Stimulated activated CD8-positive, alpha-beta memory T cell treated with anti-CD3 and anti-CD28 coated beads, Interleukin-4, amount 100 ng/mL, for 48 hours (primary cell): ENCODE results near the gene IRGQ.
A peak's percentile ranks its signal among the peaks of the same experiment; 100 is the strongest.
"Not testable (repeated sequence)": the region's sequence is repeated elsewhere in the genome, so short reads cannot be mapped to it uniquely, and the experiment has no call there.

ENCODE experiments used
- DNase-seq: peaks from one replicate; pipeline ENCODE4 v3.0.0-alpha.2; 2020

IRGQ gene

DNA sequence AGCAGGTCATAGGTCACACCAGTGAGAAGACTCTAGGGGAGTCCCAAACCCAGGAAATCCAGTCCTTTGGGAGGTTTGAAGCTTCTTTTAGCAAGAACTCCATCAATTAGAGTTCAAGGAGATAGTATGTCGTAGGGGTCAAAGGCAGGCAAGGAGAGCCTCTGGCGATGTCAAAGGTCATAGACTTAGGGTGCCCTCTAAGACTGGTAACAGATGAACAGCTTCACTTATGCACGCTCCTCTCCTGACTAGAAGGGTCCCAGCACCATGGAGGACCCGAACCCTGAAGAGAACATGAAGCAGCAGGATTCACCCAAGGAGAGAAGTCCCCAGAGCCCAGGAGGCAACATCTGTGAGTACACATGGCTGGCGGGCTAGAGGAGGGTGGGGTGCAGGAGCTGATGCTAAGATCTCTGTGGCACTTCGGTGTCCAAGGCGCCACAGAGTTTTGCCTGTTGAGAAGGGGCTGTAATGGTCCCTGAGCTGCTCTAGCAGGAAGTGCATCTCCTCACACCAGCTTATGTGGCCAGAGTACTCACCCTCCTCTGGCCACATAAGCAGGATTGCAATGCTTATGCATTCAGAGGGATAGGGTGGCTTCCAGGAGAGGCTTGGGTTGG, 1.0 kb upstream of the IRGQ start:
- no peak for DNase-seq

DNA sequence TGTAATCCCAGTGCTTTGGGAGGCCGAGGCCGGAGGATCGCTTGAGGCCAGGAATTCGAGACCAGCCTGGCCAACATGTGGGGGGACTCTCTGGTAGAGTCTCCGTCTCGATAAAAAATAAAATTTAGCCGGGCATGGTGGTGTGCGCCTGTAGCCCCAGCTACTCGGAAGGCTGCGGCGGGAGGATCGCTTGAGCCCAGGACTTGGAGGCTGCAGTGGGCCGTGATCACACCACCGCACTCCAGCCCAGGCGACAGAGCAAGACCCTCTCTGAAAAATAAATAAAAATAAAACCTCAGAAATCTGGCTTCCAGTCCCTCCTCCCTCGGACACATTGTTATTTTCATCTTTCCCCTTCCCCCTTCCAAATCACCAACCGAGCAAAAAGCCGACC, 332 bp downstream of the IRGQ start:
- DNase-seq: no peak

- DNase-seq: peak; percentile 78
These were observed 977 bp downstream of the IRGQ start for GRCh38 chr19:43594710-43595604.

DNA sequence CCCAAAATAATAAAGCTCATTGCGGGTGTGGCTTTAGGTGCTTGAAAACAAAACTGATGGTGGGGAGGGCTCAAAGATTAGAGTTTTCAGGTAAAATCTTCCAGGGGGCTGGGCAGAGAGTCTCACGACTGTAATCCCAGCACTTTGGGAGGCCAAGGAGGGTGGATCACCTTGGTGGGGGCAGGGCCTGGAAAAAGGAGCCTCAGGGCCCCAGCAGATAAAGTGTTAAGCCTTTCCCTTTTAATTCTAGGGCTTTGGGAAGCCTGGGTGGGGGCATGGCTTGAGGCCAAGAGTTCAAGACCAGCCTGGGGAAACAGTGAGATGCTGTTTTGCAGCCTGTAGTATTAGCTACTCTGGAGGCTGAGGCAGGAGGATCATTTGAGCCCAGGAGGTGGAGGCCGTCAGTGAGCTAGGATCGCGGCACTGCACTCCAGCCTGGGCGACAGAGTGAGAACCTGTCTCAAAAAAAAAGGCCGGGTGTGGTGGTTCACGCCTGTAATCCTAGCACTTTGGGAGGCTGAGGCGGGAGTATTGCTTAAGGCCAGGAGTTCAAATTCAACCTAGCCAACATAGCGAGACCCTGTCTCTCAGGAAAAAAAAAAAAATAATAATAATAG, 1.7 kb downstream of the IRGQ start:
- no peak for DNase-seq

DNA sequence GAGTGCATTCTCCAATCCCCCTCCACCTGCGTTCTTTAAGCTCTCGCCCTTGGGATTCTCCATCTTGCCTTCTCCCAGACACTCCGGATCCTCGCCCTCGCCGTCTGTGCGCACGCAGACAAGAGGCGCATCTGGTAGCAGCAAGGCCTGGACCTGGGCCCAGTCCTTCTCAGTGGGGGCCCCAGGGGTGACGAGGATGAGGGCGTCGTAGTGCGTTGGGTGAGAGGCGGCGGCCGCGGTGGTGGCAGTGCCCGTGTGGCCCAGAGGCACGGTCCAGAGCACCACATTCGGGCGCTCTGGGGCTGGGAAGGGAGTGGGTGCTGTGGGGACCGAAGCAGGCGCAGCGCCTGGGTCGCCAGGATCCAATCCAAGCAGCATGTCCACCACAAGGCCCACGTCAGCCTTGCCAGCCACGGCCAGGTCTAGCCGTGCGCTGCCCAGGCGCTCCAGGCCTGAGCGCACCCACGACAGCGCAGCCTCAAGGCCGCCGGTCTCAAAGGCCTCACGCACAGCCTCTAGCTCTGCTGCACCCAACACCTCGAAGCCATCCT, 3.1 kb downstream of the IRGQ start:
- DNase-seq: no peak

DNA sequence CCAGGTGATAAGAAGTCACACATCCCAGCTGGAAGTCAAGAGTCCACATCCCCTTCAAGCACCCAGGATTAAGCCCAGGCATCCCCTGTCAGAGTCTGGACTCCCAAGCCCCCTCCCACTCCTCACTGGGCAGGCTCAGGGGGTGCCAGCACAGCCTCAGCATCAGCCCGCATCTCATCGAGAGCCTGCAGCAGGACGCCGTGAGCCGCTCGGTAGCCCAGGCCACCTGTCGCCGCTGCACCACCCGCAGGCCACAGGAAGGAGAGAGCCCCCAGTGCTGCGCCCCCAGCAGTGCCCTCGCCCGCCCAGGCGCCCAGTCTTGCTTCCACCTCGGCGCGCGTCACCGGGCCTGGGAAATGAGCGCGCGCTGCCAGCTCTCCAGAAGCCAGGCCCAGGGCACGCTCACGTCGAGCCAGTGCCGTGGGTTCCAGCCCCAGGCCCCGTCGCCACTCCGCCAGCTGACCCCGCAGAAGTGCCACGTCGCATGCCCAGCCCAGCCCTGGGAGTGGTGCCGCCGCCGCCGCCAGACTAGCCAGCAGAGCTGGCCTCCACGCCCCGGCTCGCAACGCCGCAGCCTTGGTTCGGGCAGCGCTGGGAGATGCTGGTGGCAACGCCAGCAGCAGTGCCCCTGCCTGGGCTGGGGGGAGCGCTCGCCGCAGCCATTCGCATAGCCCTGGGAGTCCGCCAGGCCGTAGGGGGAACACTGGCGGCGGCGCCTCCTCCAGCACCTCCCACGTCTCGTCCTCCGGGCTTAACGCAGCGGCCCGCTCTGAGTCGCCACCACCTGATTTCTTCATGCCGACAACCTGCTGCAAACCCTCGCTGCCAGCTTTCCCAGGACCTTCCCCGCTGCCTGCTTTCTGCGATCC, 3.8 kb downstream of the IRGQ start:
- DNase-seq: no peak

DNA sequence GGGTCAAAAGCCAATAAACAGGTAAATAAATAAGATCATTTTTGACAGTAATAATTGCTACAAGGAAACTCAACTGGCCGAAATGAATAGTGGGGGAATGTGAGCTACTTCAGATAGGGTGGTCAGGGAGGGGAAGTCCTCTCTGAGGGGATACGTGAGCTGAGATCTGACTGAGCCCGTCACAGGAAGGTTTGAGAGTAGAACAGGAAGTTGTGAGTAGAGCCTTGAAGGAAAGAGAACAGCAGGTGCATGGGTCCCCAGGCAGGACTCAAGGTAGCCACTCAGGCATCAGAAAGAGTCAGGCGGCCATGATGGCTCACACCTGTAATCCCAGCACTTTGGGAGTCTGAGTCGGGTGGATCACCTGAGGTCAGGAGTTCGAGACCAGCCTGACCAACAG, 6.3 kb downstream of the IRGQ start:
- DNase-seq: no peak

DNA sequence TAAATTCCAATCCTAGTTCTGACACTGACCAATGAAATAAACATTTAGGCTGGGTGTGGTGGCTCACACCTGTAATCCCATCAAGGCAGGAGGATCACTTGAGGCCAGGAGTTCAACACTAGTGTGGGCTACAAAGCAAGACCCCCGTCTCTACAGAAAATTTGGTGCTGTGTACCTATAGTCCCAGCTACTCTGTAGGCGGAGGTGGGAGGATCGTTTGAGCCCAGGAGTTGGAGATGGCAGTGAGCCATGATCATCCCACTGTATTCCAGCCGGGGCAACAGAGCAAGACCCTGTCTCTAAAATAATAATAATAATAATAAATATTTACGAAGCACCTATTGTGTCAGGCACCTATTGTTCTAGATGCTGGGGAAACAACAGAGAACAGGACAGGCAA, 6.7 kb downstream of the IRGQ start:
- DNase-seq: no peak

DNA sequence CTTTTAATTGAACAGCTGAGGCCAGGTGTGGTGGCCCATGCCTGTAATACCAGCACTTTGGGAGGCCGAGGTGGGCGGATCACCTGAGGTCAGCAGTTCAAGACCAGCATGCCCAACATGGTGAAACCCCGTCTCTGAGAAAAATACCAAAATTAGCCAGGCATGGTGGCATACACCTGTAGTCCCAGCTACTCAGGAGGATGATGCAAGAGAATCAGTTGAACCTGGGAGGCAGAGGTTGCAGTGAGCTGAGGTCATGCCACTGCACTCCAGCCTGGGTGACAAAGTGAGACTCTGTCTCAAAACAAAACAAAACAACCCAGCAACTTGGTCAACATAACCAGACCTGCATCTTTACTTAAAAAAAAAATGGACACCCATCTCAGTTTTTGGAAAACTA, 8.9 kb downstream of the IRGQ start:
- DNase-seq: not testable (repeated sequence)

DNA sequence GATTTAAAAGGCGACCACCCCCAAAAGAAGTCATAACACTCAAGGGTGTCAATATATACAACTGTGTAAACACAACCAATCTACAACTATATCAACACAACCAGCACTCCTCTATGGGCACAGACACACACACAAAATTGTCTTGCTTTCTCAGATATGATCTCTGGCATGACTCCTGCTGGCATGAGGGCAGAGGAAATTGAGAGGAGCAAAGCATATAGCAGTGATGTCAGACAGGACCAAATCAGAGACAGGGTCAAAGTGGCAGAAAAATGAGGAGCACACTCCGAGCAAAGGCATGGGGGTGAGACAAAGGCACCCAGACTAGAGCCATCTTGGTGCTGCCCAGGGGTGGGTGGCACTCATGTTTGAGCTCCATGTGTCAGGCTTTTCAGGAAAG, 9.6 kb downstream of the IRGQ start:
- no peak for DNase-seq

- DNase-seq: no peak
These were observed 11.4 kb downstream of the IRGQ start for GRCh38 chr19:43584484-43584883.

- no peak for DNase-seq
These were observed 13.4 kb downstream of the IRGQ start for GRCh38 chr19:43582495-43582894.

DNA sequence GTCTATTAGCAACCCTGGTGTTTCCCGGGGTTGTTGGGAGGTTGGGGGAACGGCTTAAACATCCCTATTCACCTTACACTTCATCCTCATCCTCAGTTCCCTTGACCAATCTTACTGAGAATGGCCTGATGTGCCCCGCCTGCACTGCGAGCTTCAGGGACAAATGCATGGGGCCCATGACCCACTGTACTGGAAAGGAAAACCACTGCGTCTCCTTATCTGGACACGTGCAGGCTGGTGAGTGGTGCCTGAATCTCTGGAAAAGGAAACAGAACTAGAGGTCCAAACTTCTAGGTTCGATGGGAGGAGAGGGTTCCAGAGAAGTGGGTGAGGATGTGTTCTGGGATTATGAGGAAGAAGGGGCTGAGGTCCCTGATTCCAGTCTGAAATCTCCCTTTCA, 14.5 kb downstream of the IRGQ start:
- no peak for DNase-seq

GRCh38 chr19:43578787-43579186, 17.1 kb downstream of the IRGQ start:
- DNase-seq: no peak

- no peak for DNase-seq
These were observed 19.7 kb downstream of the IRGQ start for GRCh38 chr19:43575955-43576878.

DNA sequence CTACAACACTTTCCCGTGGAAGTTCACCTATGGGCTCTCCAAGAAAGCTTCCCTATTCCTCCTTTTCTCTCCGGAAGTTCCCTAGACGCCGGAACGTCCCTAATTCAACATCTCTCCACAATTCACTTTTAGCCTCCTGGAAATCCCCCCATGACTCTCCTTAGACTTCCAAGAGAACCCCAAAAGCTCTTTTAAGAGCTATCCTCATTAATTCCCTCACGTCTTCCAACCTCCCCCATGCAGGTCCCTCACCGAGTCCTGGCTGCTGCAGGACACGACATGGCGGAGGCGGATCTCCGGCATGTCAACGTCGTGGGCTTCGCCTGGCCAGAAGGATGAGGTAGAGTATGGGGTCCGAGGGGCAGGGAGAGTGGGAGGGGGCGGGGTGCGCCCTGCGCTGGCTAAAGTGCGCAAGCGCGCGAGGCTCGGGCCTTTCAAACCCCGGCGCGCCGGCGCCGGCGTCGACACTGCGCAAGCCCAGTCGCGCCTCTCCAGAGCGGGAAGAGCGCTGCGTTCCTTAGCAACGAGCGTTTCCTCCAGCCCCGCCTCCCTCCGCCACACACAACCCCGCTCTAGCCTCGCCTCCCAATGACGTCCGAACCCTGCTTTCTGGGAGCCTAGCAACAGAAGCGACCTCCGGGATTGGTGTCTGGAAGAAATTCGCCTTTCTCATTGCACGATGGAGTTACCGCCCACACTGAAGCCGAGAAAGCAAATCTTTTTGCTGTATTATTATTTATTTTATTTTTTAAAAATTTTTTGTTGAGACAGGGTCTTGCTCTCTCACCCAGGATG, 20.6 kb downstream of the IRGQ start, which contains the start of the genes PINLYP and XRCC1:
Gene PINLYP (plus strand): TSS at position 646 of the 795 bp plus-strand sequence. CDS start 1,391 bp downstream, outside the sequence.
Gene XRCC1 (minus strand): TSS at position 372 of the 795 bp plus-strand sequence. CDS start 69 bp downstream, at position 303.
- peak; percentile 97 for DNase-seq

GRCh38 chr19:43574424-43575155, 21.3 kb downstream of the IRGQ start:
- DNase-seq: peak; percentile 37

- no peak for DNase-seq
These were observed 23.8 kb downstream of the IRGQ start for GRCh38 chr19:43572171-43572588.

DNA sequence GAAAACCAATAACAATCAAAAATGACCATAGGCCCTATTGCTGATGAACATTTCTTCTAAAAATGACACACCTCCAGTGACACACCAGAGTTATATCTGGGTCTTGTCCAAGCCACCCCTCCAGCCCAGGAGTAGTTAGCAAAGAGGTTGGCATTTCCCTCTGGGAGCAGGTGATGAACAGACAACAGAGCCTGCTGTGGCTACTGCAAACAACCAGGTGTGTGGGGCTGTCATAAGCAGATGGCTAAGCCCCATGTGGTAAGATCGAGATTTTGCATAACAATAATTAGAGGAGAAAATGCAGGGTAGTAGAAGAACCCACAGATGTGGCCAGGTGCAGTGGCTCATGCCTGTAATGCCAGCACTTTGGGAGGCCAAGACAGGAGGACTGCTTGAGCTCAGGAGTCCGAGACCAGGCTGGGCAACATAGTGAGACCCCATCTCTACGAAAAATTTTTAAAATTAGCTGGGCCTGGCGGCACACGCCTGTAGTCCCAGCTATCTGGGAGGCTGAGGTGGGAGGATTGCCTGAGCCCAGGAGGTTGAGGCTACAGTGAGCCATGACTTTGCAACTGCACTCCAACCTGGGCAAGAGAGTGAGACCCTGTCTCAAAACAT, 25.7 kb downstream of the IRGQ start:
- no peak for DNase-seq
